Measurements from ENCODE around the gene AOAH.

AOAH gene

GRCh38 chr7:36723951-36724664, at the start of gene AOAH:
Gene AOAH, minus strand, starts transcription at chr7:36724494. Its CDS starts 346 bp downstream, at chr7:36724148.
- Histone ChIP-seq H3K4me1 (ENCODE audit: control insufficient read depth, low read depth, low read length) (no peaks in the 10 kb centered on the region), H3K9ac (ENCODE audit: low read length) (no peak within 1 kb of the TSS), H3K4me3 (ENCODE audit: low read length) (no peak within 1 kb of the TSS), H3K27ac (ENCODE audit: low read length) (no peak within 1 kb of the TSS), H3K9me3 (ENCODE audit: control insufficient read depth, low read depth, low read length) (no peaks in the 10 kb centered on the region), H3K36me3 (ENCODE audit: control insufficient read depth, low read depth, low read length) (no peaks in the 10 kb centered on the region), H3K27me3 (ENCODE audit: control insufficient read depth, insufficient read depth, low read length) (no peaks in the 10 kb centered on the region)

GRCh38 chr7:36766451-36766850, 42.2 kb upstream of the AOAH start:
- Histone ChIP-seq H3K9me3 (ENCODE audit: control insufficient read depth, low read depth, low read length) (no peaks in the 10 kb centered on the region), H3K27me3 (ENCODE audit: control insufficient read depth, insufficient read depth, low read length) (no peaks in the 10 kb centered on the region), H3K4me3 (ENCODE audit: low read length) (no peak overlapping the region), H3K27ac (ENCODE audit: low read length) (no peak overlapping the region), H3K4me1 (ENCODE audit: control insufficient read depth, low read depth, low read length) (peaks cover 21% of the 10 kb centered on the region), H3K36me3 (ENCODE audit: control insufficient read depth, low read depth, low read length) (no peaks in the 10 kb centered on the region), H3K9ac (ENCODE audit: low read length) (no peak overlapping the region)

GRCh38 chr7:36765605-36766004, 41.3 kb upstream of the AOAH start:
- Histone ChIP-seq H3K9ac (ENCODE audit: low read length) (no peak overlapping the region), H3K4me3 (ENCODE audit: low read length) (no peak overlapping the region), H3K36me3 (ENCODE audit: control insufficient read depth, low read depth, low read length) (no peaks in the 10 kb centered on the region), H3K27me3 (ENCODE audit: control insufficient read depth, insufficient read depth, low read length) (no peaks in the 10 kb centered on the region), H3K27ac (ENCODE audit: low read length) (no peak overlapping the region), H3K4me1 (ENCODE audit: control insufficient read depth, low read depth, low read length) (peaks cover 26% of the 10 kb centered on the region), H3K9me3 (ENCODE audit: control insufficient read depth, low read depth, low read length) (no peaks in the 10 kb centered on the region)

GRCh38 chr7:36764929-36765328, 40.6 kb upstream of the AOAH start:
- Histone ChIP-seq H3K36me3 (ENCODE audit: control insufficient read depth, low read depth, low read length) (no peaks in the 10 kb centered on the region), H3K9ac (ENCODE audit: low read length) (no peak overlapping the region), H3K27ac (ENCODE audit: low read length) (no peak overlapping the region), H3K4me3 (ENCODE audit: low read length) (no peak overlapping the region), H3K27me3 (ENCODE audit: control insufficient read depth, insufficient read depth, low read length) (no peaks in the 10 kb centered on the region), H3K9me3 (ENCODE audit: control insufficient read depth, low read depth, low read length) (no peaks in the 10 kb centered on the region), H3K4me1 (ENCODE audit: control insufficient read depth, low read depth, low read length) (peaks cover 26% of the 10 kb centered on the region)

GRCh38 chr7:36763132-36763816, 39.0 kb upstream of the AOAH start:
- Histone ChIP-seq H3K36me3 (ENCODE audit: control insufficient read depth, low read depth, low read length) (no peaks in the 10 kb centered on the region), H3K9ac (ENCODE audit: low read length) (no peak overlapping the region), H3K4me3 (ENCODE audit: low read length) (no peak overlapping the region), H3K27me3 (ENCODE audit: control insufficient read depth, insufficient read depth, low read length) (no peaks in the 10 kb centered on the region), H3K4me1 (ENCODE audit: control insufficient read depth, low read depth, low read length) (peaks cover 26% of the 10 kb centered on the region), H3K9me3 (ENCODE audit: control insufficient read depth, low read depth, low read length) (no peaks in the 10 kb centered on the region), H3K27ac (ENCODE audit: low read length) (no peak overlapping the region)

GRCh38 chr7:36762394-36762793, 38.1 kb upstream of the AOAH start:
- Histone ChIP-seq H3K36me3 (ENCODE audit: control insufficient read depth, low read depth, low read length) (no peaks in the 10 kb centered on the region), H3K9ac (ENCODE audit: low read length) (no peak overlapping the region), H3K27ac (ENCODE audit: low read length) (no peak overlapping the region), H3K4me3 (ENCODE audit: low read length) (no peak overlapping the region), H3K27me3 (ENCODE audit: control insufficient read depth, insufficient read depth, low read length) (no peaks in the 10 kb centered on the region), H3K9me3 (ENCODE audit: control insufficient read depth, low read depth, low read length) (no peaks in the 10 kb centered on the region), H3K4me1 (ENCODE audit: control insufficient read depth, low read depth, low read length) (peaks cover 26% of the 10 kb centered on the region)

GRCh38 chr7:36761835-36762234, 37.5 kb upstream of the AOAH start:
- Histone ChIP-seq H3K27me3 (ENCODE audit: control insufficient read depth, insufficient read depth, low read length) (no peaks in the 10 kb centered on the region), H3K4me3 (ENCODE audit: low read length) (no peak overlapping the region), H3K9ac (ENCODE audit: low read length) (no peak overlapping the region), H3K4me1 (ENCODE audit: control insufficient read depth, low read depth, low read length) (peaks cover 26% of the 10 kb centered on the region), H3K27ac (ENCODE audit: low read length) (no peak overlapping the region), H3K9me3 (ENCODE audit: control insufficient read depth, low read depth, low read length) (no peaks in the 10 kb centered on the region), H3K36me3 (ENCODE audit: control insufficient read depth, low read depth, low read length) (no peaks in the 10 kb centered on the region)

GRCh38 chr7:36760856-36761762, 36.8 kb upstream of the AOAH start:
- H3K9ac ChIP-seq (ENCODE audit: low read length) = no peak overlapping the region
- H3K27ac ChIP-seq (ENCODE audit: low read length) = no peak overlapping the region
- H3K27me3 ChIP-seq (ENCODE audit: control insufficient read depth, insufficient read depth, low read length) = no peaks in the 10 kb centered on the region
- H3K36me3 ChIP-seq (ENCODE audit: control insufficient read depth, low read depth, low read length) = no peaks in the 10 kb centered on the region
- H3K9me3 ChIP-seq (ENCODE audit: control insufficient read depth, low read depth, low read length) = no peaks in the 10 kb centered on the region
- no peak overlapping the region for H3K4me3 ChIP-seq (ENCODE audit: low read length)
- H3K4me1 ChIP-seq (ENCODE audit: control insufficient read depth, low read depth, low read length) = peaks cover 26% of the 10 kb centered on the region

GRCh38 chr7:36758879-36759278, 34.6 kb upstream of the AOAH start:
- Histone ChIP-seq H3K9me3 (ENCODE audit: control insufficient read depth, low read depth, low read length) (no peaks in the 10 kb centered on the region), H3K4me1 (ENCODE audit: control insufficient read depth, low read depth, low read length) (peaks cover 26% of the 10 kb centered on the region), H3K9ac (ENCODE audit: low read length) (no peak overlapping the region)

GRCh38 chr7:36755484-36755883, 31.2 kb upstream of the AOAH start:
- H3K36me3 ChIP-seq (ENCODE audit: control insufficient read depth, low read depth, low read length) = no peaks in the 10 kb centered on the region
- H3K27me3 ChIP-seq (ENCODE audit: control insufficient read depth, insufficient read depth, low read length) = no peaks in the 10 kb centered on the region
- H3K9ac ChIP-seq (ENCODE audit: low read length) = no peak overlapping the region
- no peak overlapping the region for H3K4me3 ChIP-seq (ENCODE audit: low read length)
- H3K9me3 ChIP-seq (ENCODE audit: control insufficient read depth, low read depth, low read length) = no peaks in the 10 kb centered on the region
- H3K4me1 ChIP-seq (ENCODE audit: control insufficient read depth, low read depth, low read length) = no peaks in the 10 kb centered on the region
- no peak overlapping the region for H3K27ac ChIP-seq (ENCODE audit: low read length)

More at GRCh38 chr7:36758879-36759278, 34.6 kb upstream of the AOAH start:
- Histone ChIP-seq H3K27me3 (ENCODE audit: control insufficient read depth, insufficient read depth, low read length) (no peaks in the 10 kb centered on the region), H3K36me3 (ENCODE audit: control insufficient read depth, low read depth, low read length) (no peaks in the 10 kb centered on the region), H3K27ac (ENCODE audit: low read length) (no peak overlapping the region), H3K4me3 (ENCODE audit: low read length) (no peak overlapping the region)

GRCh38 chr7:36752026-36752711, 27.9 kb upstream of the AOAH start:
- Histone ChIP-seq H3K4me1 (ENCODE audit: control insufficient read depth, low read depth, low read length) (no peaks in the 10 kb centered on the region), H3K4me3 (ENCODE audit: low read length) (no peak overlapping the region), H3K9ac (ENCODE audit: low read length) (no peak overlapping the region), H3K27ac (ENCODE audit: low read length) (no peak overlapping the region), H3K36me3 (ENCODE audit: control insufficient read depth, low read depth, low read length) (no peaks in the 10 kb centered on the region), H3K27me3 (ENCODE audit: control insufficient read depth, insufficient read depth, low read length) (no peaks in the 10 kb centered on the region), H3K9me3 (ENCODE audit: control insufficient read depth, low read depth, low read length) (no peaks in the 10 kb centered on the region)

Measured in iPS-18a (cell line).